ENCODE data around the gene FOS. TPM values are rescaled to one million over a fixed set of nuclear protein-coding genes. Genes with fewer than 3 reads are reported as not detected.

FOS gene
- polyA plus RNA-seq, 1 donor from 2014 or later = 296 TPM

DNA sequence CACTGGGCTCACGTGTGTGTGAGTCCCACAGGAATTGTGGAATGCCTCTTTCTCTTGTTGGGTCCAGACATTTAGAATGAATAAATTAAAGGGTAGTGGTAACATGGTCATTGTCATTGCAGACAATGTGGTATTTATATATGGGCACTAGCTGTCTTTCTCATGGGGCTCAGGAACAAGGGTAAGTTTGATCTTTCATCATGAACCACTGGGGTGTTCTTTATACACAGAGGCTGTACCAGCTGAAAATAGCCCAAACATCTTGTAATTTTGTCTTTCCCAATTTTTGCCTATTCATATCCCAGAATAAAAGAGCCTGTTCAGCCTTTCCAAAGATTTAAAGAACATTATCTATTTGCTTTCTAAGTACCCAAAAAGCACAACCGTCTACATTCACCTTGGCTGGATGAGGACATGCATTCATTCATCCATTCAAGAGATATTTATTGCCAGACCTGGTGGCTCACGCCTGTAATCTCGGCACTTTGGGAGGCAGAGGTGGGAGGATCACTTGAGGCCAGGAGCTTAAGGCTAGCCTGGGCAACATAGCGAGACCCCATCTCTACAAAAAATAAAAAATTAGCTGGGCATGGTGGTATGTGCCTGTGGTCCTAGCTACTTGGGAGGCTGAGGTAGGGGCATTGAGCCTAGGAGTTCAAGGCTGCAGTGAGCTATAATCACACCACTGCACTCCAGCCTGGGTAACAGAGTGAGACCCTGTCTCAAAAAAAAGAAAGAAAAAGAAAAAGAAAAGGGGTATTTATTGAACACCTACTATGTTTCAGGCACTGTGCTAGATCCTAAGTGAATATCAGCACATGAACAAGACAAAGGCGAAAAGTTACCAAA is 4.4 kb upstream of the FOS start:
- no peaks in the 10 kb centered on the region for H3K79me2 ChIP-seq (replicated peaks; ENCODE audit: insufficient read depth, low read length)
- H2AFZ ChIP-seq (ENCODE audit: low read depth, low read length) = no peak overlapping the region
- no peak overlapping the region for H3K27ac ChIP-seq (ENCODE audit: low read length)
- H3K4me3 ChIP-seq (ENCODE audit: low read length) = no peak overlapping the region
- H3K9me2 ChIP-seq (ENCODE audit: insufficient read depth, low read length) = no peaks in the 10 kb centered on the region
- no peaks in the 10 kb centered on the region for H3K9me3 ChIP-seq (ENCODE audit: low read length)
- H3F3A ChIP-seq (ENCODE audit: insufficient read depth, low read length, poor library complexity, severe bottlenecking) = peaks cover 4% of the 10 kb centered on the region
- no peak for TF ChIP-seq POLR2AphosphoS5 (IDR thresholded peaks at IDR 0.05)
- TF ChIP-seq, protein P1, sequence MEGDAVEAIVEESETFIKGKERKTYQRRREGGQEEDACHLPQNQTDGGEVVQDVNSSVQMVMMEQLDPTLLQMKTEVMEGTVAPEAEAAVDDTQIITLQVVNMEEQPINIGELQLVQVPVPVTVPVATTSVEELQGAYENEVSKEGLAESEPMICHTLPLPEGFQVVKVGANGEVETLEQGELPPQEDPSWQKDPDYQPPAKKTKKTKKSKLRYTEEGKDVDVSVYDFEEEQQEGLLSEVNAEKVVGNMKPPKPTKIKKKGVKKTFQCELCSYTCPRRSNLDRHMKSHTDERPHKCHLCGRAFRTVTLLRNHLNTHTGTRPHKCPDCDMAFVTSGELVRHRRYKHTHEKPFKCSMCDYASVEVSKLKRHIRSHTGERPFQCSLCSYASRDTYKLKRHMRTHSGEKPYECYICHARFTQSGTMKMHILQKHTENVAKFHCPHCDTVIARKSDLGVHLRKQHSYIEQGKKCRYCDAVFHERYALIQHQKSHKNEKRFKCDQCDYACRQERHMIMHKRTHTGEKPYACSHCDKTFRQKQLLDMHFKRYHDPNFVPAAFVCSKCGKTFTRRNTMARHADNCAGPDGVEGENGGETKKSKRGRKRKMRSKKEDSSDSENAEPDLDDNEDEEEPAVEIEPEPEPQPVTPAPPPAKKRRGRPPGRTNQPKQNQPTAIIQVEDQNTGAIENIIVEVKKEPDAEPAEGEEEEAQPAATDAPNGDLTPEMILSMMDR (IDR thresholded peaks at IDR 0.05; ENCODE audit: poor library complexity, severe bottlenecking) = no peak
- TF ChIP-seq TAF1 (IDR thresholded peaks at IDR 0.05; ENCODE audit: low read depth) = no peak
- TF ChIP-seq MXI1 (conservative IDR thresholded peaks at IDR 0.05; ENCODE audit: poor library complexity, severe bottlenecking) = no peak
- TF ChIP-seq, protein P2, sequence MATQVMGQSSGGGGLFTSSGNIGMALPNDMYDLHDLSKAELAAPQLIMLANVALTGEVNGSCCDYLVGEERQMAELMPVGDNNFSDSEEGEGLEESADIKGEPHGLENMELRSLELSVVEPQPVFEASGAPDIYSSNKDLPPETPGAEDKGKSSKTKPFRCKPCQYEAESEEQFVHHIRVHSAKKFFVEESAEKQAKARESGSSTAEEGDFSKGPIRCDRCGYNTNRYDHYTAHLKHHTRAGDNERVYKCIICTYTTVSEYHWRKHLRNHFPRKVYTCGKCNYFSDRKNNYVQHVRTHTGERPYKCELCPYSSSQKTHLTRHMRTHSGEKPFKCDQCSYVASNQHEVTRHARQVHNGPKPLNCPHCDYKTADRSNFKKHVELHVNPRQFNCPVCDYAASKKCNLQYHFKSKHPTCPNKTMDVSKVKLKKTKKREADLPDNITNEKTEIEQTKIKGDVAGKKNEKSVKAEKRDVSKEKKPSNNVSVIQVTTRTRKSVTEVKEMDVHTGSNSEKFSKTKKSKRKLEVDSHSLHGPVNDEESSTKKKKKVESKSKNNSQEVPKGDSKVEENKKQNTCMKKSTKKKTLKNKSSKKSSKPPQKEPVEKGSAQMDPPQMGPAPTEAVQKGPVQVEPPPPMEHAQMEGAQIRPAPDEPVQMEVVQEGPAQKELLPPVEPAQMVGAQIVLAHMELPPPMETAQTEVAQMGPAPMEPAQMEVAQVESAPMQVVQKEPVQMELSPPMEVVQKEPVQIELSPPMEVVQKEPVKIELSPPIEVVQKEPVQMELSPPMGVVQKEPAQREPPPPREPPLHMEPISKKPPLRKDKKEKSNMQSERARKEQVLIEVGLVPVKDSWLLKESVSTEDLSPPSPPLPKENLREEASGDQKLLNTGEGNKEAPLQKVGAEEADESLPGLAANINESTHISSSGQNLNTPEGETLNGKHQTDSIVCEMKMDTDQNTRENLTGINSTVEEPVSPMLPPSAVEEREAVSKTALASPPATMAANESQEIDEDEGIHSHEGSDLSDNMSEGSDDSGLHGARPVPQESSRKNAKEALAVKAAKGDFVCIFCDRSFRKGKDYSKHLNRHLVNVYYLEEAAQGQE (IDR thresholded peaks at IDR 0.05; ENCODE audit: borderline replicate concordance) = no peak
- TF ChIP-seq EZH2 (IDR thresholded peaks at IDR 0.05; ENCODE audit: borderline replicate concordance, insufficient read depth, low read length, poor library complexity, severe bottlenecking) = no peak
- no peak for TF ChIP-seq EP300 (conservative IDR thresholded peaks at IDR 0.05; ENCODE audit: poor library complexity, severe bottlenecking)
- TF ChIP-seq RAD21 (conservative IDR thresholded peaks at IDR 0.05) = no peak
- TF ChIP-seq SMC3 (conservative IDR thresholded peaks at IDR 0.05; ENCODE audit: poor library complexity) = no peak
- H3K4me2 ChIP-seq (ENCODE audit: low read length) = no peak overlapping the region
- H3K27me3 ChIP-seq (ENCODE audit: insufficient read depth, low read depth, low read length) = peaks cover 9% of the 10 kb centered on the region
- no peaks in the 10 kb centered on the region for H4K20me1 ChIP-seq (ENCODE audit: insufficient read depth)
- no peaks in the 10 kb centered on the region for H3K36me3 ChIP-seq (ENCODE audit: insufficient read depth, low read length)
- H3K9ac ChIP-seq (ENCODE audit: low read length) = no peak overlapping the region

DNA sequence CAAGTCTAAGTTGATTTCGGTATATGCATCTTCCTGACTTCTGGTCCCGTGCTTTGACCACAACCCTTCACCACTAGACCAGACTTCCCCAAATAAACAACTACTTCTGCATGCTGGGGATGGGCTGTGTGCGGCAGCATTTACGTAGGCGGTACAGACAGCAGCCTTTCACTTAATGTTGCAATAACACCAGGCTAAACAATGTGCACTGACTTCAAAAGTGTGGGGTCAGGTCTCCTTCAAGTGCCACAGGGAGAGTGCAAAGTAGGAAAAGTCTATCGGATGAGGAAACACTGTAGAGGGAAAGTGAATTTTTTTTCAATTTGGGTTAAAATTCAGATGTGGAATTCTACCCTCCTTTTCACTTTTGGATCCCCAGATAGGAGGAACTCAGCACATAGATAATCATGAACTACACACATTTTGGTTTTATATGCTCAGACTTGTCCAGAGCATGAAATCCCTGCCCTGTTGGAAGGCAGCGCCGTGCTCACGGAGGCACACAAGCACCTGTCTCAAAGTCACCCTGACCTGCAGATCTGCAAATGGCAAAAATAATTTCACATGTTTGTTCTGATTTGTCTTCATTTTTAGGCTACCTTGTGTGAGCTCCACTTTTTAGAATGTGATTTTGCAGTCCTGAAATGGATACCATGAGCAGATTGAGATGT is 3.6 kb upstream of the FOS start:
- Histone ChIP-seq H3K9me3 (ENCODE audit: low read length) (no peaks in the 10 kb centered on the region), H3K27me3 (ENCODE audit: insufficient read depth, low read depth, low read length) (peaks cover 11% of the 10 kb centered on the region), H3K27ac (ENCODE audit: low read length) (no peak overlapping the region), H3K4me2 (ENCODE audit: low read length) (no peak overlapping the region), H2AFZ (ENCODE audit: low read depth, low read length) (no peak overlapping the region), H3K36me3 (ENCODE audit: insufficient read depth, low read length) (no peaks in the 10 kb centered on the region), H3K4me3 (ENCODE audit: low read length) (no peak overlapping the region), H3K79me2 (replicated peaks; ENCODE audit: insufficient read depth, low read length) (no peaks in the 10 kb centered on the region), H3K9me2 (ENCODE audit: insufficient read depth, low read length) (no peaks in the 10 kb centered on the region), H4K20me1 (ENCODE audit: insufficient read depth) (no peaks in the 10 kb centered on the region), H3F3A (ENCODE audit: insufficient read depth, low read length, poor library complexity, severe bottlenecking) (peaks cover 4% of the 10 kb centered on the region), H3K9ac (ENCODE audit: low read length) (no peak overlapping the region)
- TF ChIP-seq TAF1 (IDR thresholded peaks at IDR 0.05; ENCODE audit: low read depth) = no peak
- TF ChIP-seq, protein P1 (IDR thresholded peaks at IDR 0.05; ENCODE audit: poor library complexity, severe bottlenecking) = no peak
- TF ChIP-seq RAD21 (conservative IDR thresholded peaks at IDR 0.05) = no peak
- TF ChIP-seq SMC3 (conservative IDR thresholded peaks at IDR 0.05; ENCODE audit: poor library complexity) = no peak
